Measurements from ENCODE around the gene AP1M1.

DNA sequence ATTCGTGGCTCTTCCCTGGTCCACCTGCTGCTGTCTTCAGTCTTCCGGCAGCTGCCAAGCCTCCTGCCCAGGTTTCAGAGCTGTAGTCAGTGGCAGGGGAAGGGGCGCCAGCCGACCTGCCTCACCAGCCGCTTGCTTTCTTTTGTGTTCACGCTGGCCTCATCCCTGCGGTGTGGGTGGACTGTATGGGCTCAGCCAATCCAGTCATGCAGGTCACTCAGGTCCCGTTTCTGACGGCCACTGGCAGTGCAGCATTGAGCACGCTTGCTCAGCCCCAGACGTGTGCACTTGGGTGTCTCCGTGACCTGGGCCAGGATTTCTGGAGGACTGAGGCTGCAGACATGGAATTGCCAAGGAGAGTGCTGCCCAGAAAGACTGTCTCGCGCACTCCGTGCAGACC, 26.0 kb downstream of the AP1M1 start:
- no peak for TF ChIP-seq POLR2A (IDR thresholded peaks at IDR 0.05)
- TF ChIP-seq, protein P1, sequence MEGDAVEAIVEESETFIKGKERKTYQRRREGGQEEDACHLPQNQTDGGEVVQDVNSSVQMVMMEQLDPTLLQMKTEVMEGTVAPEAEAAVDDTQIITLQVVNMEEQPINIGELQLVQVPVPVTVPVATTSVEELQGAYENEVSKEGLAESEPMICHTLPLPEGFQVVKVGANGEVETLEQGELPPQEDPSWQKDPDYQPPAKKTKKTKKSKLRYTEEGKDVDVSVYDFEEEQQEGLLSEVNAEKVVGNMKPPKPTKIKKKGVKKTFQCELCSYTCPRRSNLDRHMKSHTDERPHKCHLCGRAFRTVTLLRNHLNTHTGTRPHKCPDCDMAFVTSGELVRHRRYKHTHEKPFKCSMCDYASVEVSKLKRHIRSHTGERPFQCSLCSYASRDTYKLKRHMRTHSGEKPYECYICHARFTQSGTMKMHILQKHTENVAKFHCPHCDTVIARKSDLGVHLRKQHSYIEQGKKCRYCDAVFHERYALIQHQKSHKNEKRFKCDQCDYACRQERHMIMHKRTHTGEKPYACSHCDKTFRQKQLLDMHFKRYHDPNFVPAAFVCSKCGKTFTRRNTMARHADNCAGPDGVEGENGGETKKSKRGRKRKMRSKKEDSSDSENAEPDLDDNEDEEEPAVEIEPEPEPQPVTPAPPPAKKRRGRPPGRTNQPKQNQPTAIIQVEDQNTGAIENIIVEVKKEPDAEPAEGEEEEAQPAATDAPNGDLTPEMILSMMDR (IDR thresholded peaks at IDR 0.05) = no peak

Data from thyroid gland (tissue), 4 donors.